Measurements from ENCODE around the gene KMT5C.

KMT5C gene

GRCh38 chr19:55339105-55339888, at the start of gene KMT5C:
Gene KMT5C, plus strand, starts transcription at chr19:55339876. Its CDS starts 2,061 bp downstream, at chr19:55341937.
- intact Hi-C loops (cut with DNase I), result loop anchor here (5.0 kb wide), 2 partner anchors 37 to 43 kb away; partner anchors contain the start of gene TMEM238
- DNase-seq, result peak; percentile 100

- intact Hi-C loops (cut with DNase I), result no loop called here
- no peak for DNase-seq
Measured at GRCh38 chr19:55297267-55297666, 42.4 kb upstream of the KMT5C start.

GRCh38 chr19:55299991-55300390, 39.7 kb upstream of the KMT5C start:
- intact Hi-C loops (cut with DNase I), result loop anchor here (5.0 kb wide), 2 partner anchors 37 to 82 kb away; partner anchors contain the start of genes KMT5C and TMEM238
- no peak for DNase-seq

GRCh38 chr19:55300886-55301458, 38.7 kb upstream of the KMT5C start:
- DNase-seq, result peak in 7 of 10 donors; percentile 30 to 89 (median 64)
- intact Hi-C loops (cut with DNase I), result loop anchor here (5.0 kb wide), 2 partner anchors 36 to 81 kb away; partner anchors contain the start of genes KMT5C and TMEM238

GRCh38 chr19:55301459-55302317, 38.0 kb upstream of the KMT5C start:
- intact Hi-C loops (cut with DNase I), result loop anchor here (5.0 kb wide), 2 partner anchors 36 to 81 kb away; partner anchors contain the start of genes KMT5C and TMEM238
- DNase-seq, result peak; percentile 74 to 98 (median 88)

- DNase-seq, result no peak
- intact Hi-C loops (cut with DNase I), result loop anchor here (5.0 kb wide), 2 partner anchors 35 to 80 kb away; partner anchors contain the start of genes KMT5C and TMEM238
Measured at GRCh38 chr19:55302318-55302703, 37.4 kb upstream of the KMT5C start.

GRCh38 chr19:55303477-55303876, 36.2 kb upstream of the KMT5C start:
- intact Hi-C loops (cut with DNase I), result loop anchor here (5.0 kb wide), 2 partner anchors 34 to 79 kb away; partner anchors contain the start of genes KMT5C and TMEM238
- DNase-seq, result no peak

- no peak for DNase-seq
- intact Hi-C loops (cut with DNase I), result loop anchor here (5.0 kb wide), 2 partner anchors 33 to 78 kb away; partner anchors contain the start of genes KMT5C and TMEM238
Measured at GRCh38 chr19:55304279-55304978, 35.2 kb upstream of the KMT5C start.

- intact Hi-C loops (cut with DNase I), result loop anchor here (5.0 kb wide), 2 partner anchors 32 to 77 kb away; partner anchors contain the start of genes KMT5C and TMEM238
- DNase-seq, result no peak
Measured at GRCh38 chr19:55304980-55305379, 34.7 kb upstream of the KMT5C start.

GRCh38 chr19:55305491-55305890, 34.2 kb upstream of the KMT5C start:
- intact Hi-C loops (cut with DNase I), result no loop called here
- DNase-seq, result no peak

- no peak for DNase-seq
- intact Hi-C loops (cut with DNase I), result no loop called here
Measured at GRCh38 chr19:55305983-55306562, 33.6 kb upstream of the KMT5C start.

GRCh38 chr19:55306712-55307111, 33.0 kb upstream of the KMT5C start:
- DNase-seq, result no peak
- intact Hi-C loops (cut with DNase I), result no loop called here

- intact Hi-C loops (cut with DNase I), result no loop called here
- DNase-seq, result no peak
Measured at GRCh38 chr19:55308281-55308680, 31.4 kb upstream of the KMT5C start.

- no peak for DNase-seq
- intact Hi-C loops (cut with DNase I), result no loop called here
Measured at GRCh38 chr19:55309448-55309847, 30.2 kb upstream of the KMT5C start.

GRCh38 chr19:55310498-55310897, 29.2 kb upstream of the KMT5C start:
- intact Hi-C loops (cut with DNase I), result no loop called here
- no peak for DNase-seq

- DNase-seq, result no peak
- intact Hi-C loops (cut with DNase I), result no loop called here
Measured at GRCh38 chr19:55311397-55311796, 28.3 kb upstream of the KMT5C start.

GRCh38 chr19:55311797-55312196, 27.9 kb upstream of the KMT5C start:
- no peak for DNase-seq
- intact Hi-C loops (cut with DNase I), result no loop called here

GRCh38 chr19:55312621-55313512, 26.8 kb upstream of the KMT5C start:
- no peak for DNase-seq
- intact Hi-C loops (cut with DNase I), result no loop called here
